Measurements from ENCODE around the gene THAP5. TPM values are rescaled to one million over a fixed set of nuclear protein-coding genes. Genes with fewer than 3 reads are reported as not detected.

THAP5 gene
- polyA plus RNA-seq, 1 donor = 26.5 TPM

- WGBS (ENCODE audit: insufficient coverage, low lambda C conversion rate) = 85% methylated on average over 2 of the region's 3 CpGs
- H3K4me3 ChIP-seq (ENCODE audit: low read length) = no peak overlapping the region
- no peak for DNase-seq
Measured at GRCh38 chr7:108586274-108586710, 16.8 kb upstream of the THAP5 start.

GRCh38 chr7:108585843-108586242 is 16.3 kb upstream of the THAP5 start:
- no peak for DNase-seq
- WGBS (ENCODE audit: insufficient coverage, low lambda C conversion rate) = 90% methylated on average over 1 of the region's 2 CpGs
- Histone ChIP-seq H3K27ac (ENCODE audit: low read length) (no peak overlapping the region), H3K4me1 (ENCODE audit: control insufficient read depth, insufficient read depth, low read length) (peaks cover 21% of the 10 kb centered on the region), H3K36me3 (ENCODE audit: control insufficient read depth, insufficient read depth, low read length) (no peaks in the 10 kb centered on the region), H3K9me3 (ENCODE audit: control insufficient read depth, low read depth, low read length) (no peaks in the 10 kb centered on the region), H3K27me3 (ENCODE audit: control insufficient read depth, insufficient read depth, low read length) (no peaks in the 10 kb centered on the region), H3K4me3 (ENCODE audit: low read length) (no peak overlapping the region)

More at GRCh38 chr7:108586274-108586710, 16.8 kb upstream of the THAP5 start:
- Histone ChIP-seq H3K27ac (ENCODE audit: low read length) (no peak overlapping the region), H3K27me3 (ENCODE audit: control insufficient read depth, insufficient read depth, low read length) (no peaks in the 10 kb centered on the region), H3K9me3 (ENCODE audit: control insufficient read depth, low read depth, low read length) (no peaks in the 10 kb centered on the region), H3K36me3 (ENCODE audit: control insufficient read depth, insufficient read depth, low read length) (no peaks in the 10 kb centered on the region), H3K4me1 (ENCODE audit: control insufficient read depth, insufficient read depth, low read length) (peaks cover 25% of the 10 kb centered on the region)

DNA sequence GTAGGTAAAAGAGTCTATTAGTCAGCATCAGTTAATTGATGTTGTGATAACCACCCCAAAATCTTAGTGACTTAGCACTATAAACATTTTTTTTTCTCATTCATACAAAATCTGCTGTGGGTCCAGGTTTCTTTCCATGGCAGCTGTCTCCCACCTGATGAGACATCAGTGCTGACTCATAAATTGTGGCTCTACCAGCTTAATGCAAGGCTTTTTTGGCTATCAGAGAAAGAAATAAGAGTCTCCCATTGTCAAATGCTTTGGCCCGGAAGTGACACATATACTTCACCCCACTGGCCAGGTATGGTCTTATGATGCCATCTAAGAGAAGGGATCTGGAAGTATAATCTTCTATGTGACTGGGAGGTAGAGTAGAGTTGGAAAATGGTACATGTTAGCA is 14.7 kb upstream of the THAP5 start:
- WGBS (ENCODE audit: insufficient coverage, low lambda C conversion rate) = no CpG with 5 or more reads among the region's 1 CpG

GRCh38 chr7:108581655-108582491 is 12.4 kb upstream of the THAP5 start:
- Histone ChIP-seq H3K4me3 (ENCODE audit: low read length) (no peak overlapping the region), H3K9me3 (ENCODE audit: control insufficient read depth, low read depth, low read length) (peaks cover 14% of the 10 kb centered on the region), H3K27ac (ENCODE audit: low read length) (peak overlapping the region; percentile 60), H3K36me3 (ENCODE audit: control insufficient read depth, insufficient read depth, low read length) (peaks cover 8% of the 10 kb centered on the region), H3K4me1 (ENCODE audit: control insufficient read depth, insufficient read depth, low read length) (peaks cover 5% of the 10 kb centered on the region), H3K27me3 (ENCODE audit: control insufficient read depth, insufficient read depth, low read length) (no peaks in the 10 kb centered on the region)
- peak; percentile 57 to 67 for DNase-seq
- no CpG with 5 or more reads among the region's 4 CpGs for WGBS (ENCODE audit: insufficient coverage, low lambda C conversion rate)

More for the DNA sequence above, 14.7 kb upstream of the THAP5 start:
- no peak overlapping the region for H3K4me3 ChIP-seq (ENCODE audit: low read length)
- peaks cover 12% of the 10 kb centered on the region for H3K9me3 ChIP-seq (ENCODE audit: control insufficient read depth, low read depth, low read length)
- no peaks in the 10 kb centered on the region for H3K27me3 ChIP-seq (ENCODE audit: control insufficient read depth, insufficient read depth, low read length)
- H3K27ac ChIP-seq (ENCODE audit: low read length) = no peak overlapping the region
- peaks cover 6% of the 10 kb centered on the region for H3K36me3 ChIP-seq (ENCODE audit: control insufficient read depth, insufficient read depth, low read length)
- H3K4me1 ChIP-seq (ENCODE audit: control insufficient read depth, insufficient read depth, low read length) = peaks cover 5% of the 10 kb centered on the region
- no peak for DNase-seq

- no CpG with 5 or more reads among the region's 6 CpGs for WGBS (ENCODE audit: insufficient coverage, low lambda C conversion rate)
- no peak overlapping the region for H3K4me3 ChIP-seq (ENCODE audit: low read length)
Measured at GRCh38 chr7:108580298-108580697, 10.8 kb upstream of the THAP5 start.

DNA sequence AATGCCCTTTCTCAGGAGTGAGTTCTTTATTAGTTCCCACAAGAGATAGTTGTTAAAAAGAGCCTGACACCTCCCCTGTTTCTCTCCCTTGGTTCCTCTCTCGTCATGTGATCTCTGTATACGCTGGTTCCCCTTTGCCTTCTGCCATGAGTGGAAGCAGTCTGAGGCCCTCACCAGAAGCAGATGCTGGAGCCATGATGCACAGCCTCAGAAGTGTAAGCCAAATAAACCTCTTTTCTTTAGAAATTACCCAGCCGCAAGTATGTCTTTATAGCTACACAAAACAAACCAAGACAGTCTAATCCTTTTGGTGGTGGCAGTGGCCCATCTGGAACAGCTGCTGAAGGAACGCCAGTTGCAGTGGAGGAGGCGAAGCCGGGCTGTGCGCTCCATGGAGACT is 9.4 kb upstream of the THAP5 start:
- Histone ChIP-seq H3K4me1 (ENCODE audit: control insufficient read depth, insufficient read depth, low read length) (peaks cover 5% of the 10 kb centered on the region), H3K9me3 (ENCODE audit: control insufficient read depth, low read depth, low read length) (peaks cover 14% of the 10 kb centered on the region), H3K4me3 (ENCODE audit: low read length) (no peak overlapping the region), H3K27me3 (ENCODE audit: control insufficient read depth, insufficient read depth, low read length) (no peaks in the 10 kb centered on the region), H3K36me3 (ENCODE audit: control insufficient read depth, insufficient read depth, low read length) (peaks cover 18% of the 10 kb centered on the region), H3K27ac (ENCODE audit: low read length) (no peak overlapping the region)
- DNase-seq = no peak
- no CpG with 5 or more reads among the region's 7 CpGs for WGBS (ENCODE audit: insufficient coverage, low lambda C conversion rate)

More at GRCh38 chr7:108580298-108580697, 10.8 kb upstream of the THAP5 start:
- no peak for DNase-seq
- H3K27ac ChIP-seq (ENCODE audit: low read length) = no peak overlapping the region
- peaks cover 5% of the 10 kb centered on the region for H3K4me1 ChIP-seq (ENCODE audit: control insufficient read depth, insufficient read depth, low read length)
- H3K36me3 ChIP-seq (ENCODE audit: control insufficient read depth, insufficient read depth, low read length) = peaks cover 13% of the 10 kb centered on the region
- H3K27me3 ChIP-seq (ENCODE audit: control insufficient read depth, insufficient read depth, low read length) = no peaks in the 10 kb centered on the region
- peaks cover 14% of the 10 kb centered on the region for H3K9me3 ChIP-seq (ENCODE audit: control insufficient read depth, low read depth, low read length)

GRCh38 chr7:108576116-108576515 is 6.6 kb upstream of the THAP5 start:
- Histone ChIP-seq H3K4me1 (ENCODE audit: control insufficient read depth, insufficient read depth, low read length) (peaks cover 5% of the 10 kb centered on the region), H3K4me3 (ENCODE audit: low read length) (no peak overlapping the region), H3K36me3 (ENCODE audit: control insufficient read depth, insufficient read depth, low read length) (peaks cover 23% of the 10 kb centered on the region), H3K27ac (ENCODE audit: low read length) (no peak overlapping the region), H3K9me3 (ENCODE audit: control insufficient read depth, low read depth, low read length) (peaks cover 14% of the 10 kb centered on the region), H3K27me3 (ENCODE audit: control insufficient read depth, insufficient read depth, low read length) (no peaks in the 10 kb centered on the region)
- no peak for DNase-seq
- WGBS (ENCODE audit: insufficient coverage, low lambda C conversion rate) = 100% methylated on average over 1 of the region's 1 CpG

GRCh38 chr7:108575156-108575555 is 5.7 kb upstream of the THAP5 start:
- H3K27ac ChIP-seq (ENCODE audit: low read length) = no peak overlapping the region
- no peaks in the 10 kb centered on the region for H3K27me3 ChIP-seq (ENCODE audit: control insufficient read depth, insufficient read depth, low read length)
- peaks cover 11% of the 10 kb centered on the region for H3K9me3 ChIP-seq (ENCODE audit: control insufficient read depth, low read depth, low read length)
- peaks cover 5% of the 10 kb centered on the region for H3K4me1 ChIP-seq (ENCODE audit: control insufficient read depth, insufficient read depth, low read length)
- 100% methylated on average over 1 of the region's 2 CpGs for WGBS (ENCODE audit: insufficient coverage, low lambda C conversion rate)
- no peak for DNase-seq
- peaks cover 23% of the 10 kb centered on the region for H3K36me3 ChIP-seq (ENCODE audit: control insufficient read depth, insufficient read depth, low read length)
- H3K4me3 ChIP-seq (ENCODE audit: low read length) = no peak overlapping the region

GRCh38 chr7:108572480-108572879 is 3.0 kb upstream of the THAP5 start:
- 100% methylated on average over 2 of the region's 2 CpGs for WGBS (ENCODE audit: insufficient coverage, low lambda C conversion rate)
- H3K27me3 ChIP-seq (ENCODE audit: control insufficient read depth, insufficient read depth, low read length) = no peaks in the 10 kb centered on the region
- no peak for DNase-seq
- H3K9me3 ChIP-seq (ENCODE audit: control insufficient read depth, low read depth, low read length) = no peaks in the 10 kb centered on the region
- H3K27ac ChIP-seq (ENCODE audit: low read length) = no peak overlapping the region
- H3K4me1 ChIP-seq (ENCODE audit: control insufficient read depth, insufficient read depth, low read length) = peaks cover 12% of the 10 kb centered on the region
- no peak overlapping the region for H3K4me3 ChIP-seq (ENCODE audit: low read length)
- peaks cover 14% of the 10 kb centered on the region for H3K36me3 ChIP-seq (ENCODE audit: control insufficient read depth, insufficient read depth, low read length)

- WGBS (ENCODE audit: insufficient coverage, low lambda C conversion rate) = no CpG with 5 or more reads among the region's 36 CpGs
- no peaks in the 10 kb centered on the region for H3K27me3 ChIP-seq (ENCODE audit: control insufficient read depth, insufficient read depth, low read length)
- H3K4me1 ChIP-seq (ENCODE audit: control insufficient read depth, insufficient read depth, low read length) = peaks cover 12% of the 10 kb centered on the region
- peaks cover 11% of the 10 kb centered on the region for H3K36me3 ChIP-seq (ENCODE audit: control insufficient read depth, insufficient read depth, low read length)
- H3K27ac ChIP-seq (ENCODE audit: low read length) = peak overlapping the region; percentile 98
- H3K9me3 ChIP-seq (ENCODE audit: control insufficient read depth, low read depth, low read length) = no peaks in the 10 kb centered on the region
- peak; percentile 62 to 82 for DNase-seq
- H3K4me3 ChIP-seq (ENCODE audit: low read length) = peak overlapping the region; percentile 97
Measured at GRCh38 chr7:108570146-108570755, 745 bp upstream of the THAP5 start.
